HL-60/S4 (cell line): Measurements from ENCODE around the gene HORMAD1.
"Not testable (repeated sequence)": the region's sequence is repeated elsewhere in the genome, so short reads cannot be mapped to it uniquely, and the experiment has no call there.

Source experiments
- in situ Hi-C: fragments of 300-500 bp; cut with MboI; formaldehyde crosslinking; loops from 2 replicates; pipeline ENCODE4 v1.14.3; 2022; ENCODE audit warnings: low sequenced_read_pairs

Gene HORMAD1, protein sequence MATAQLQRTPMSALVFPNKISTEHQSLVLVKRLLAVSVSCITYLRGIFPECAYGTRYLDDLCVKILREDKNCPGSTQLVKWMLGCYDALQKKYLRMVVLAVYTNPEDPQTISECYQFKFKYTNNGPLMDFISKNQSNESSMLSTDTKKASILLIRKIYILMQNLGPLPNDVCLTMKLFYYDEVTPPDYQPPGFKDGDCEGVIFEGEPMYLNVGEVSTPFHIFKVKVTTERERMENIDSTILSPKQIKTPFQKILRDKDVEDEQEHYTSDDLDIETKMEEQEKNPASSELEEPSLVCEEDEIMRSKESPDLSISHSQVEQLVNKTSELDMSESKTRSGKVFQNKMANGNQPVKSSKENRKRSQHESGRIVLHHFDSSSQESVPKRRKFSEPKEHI

DNA sequence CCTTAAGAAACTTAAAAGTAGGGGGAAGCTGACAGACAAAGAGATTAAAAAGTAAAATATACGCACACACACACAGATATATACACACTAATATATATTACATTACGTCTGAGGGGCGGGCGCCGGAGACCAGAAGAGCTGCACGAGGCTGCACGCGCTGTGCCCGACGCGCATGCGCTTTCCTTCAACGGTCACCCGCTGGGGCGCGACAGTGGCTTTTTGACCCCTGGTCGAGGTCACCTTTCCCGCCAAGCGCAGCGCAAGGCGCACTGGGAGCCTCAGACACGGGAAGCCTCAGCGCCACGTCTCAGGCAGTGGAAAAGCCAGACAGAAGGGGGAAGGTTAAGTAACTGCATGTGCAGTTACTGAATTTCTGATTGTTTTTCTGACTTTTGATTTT lies at the start of gene HORMAD1:
HORMAD1 (minus strand) TSS at position 193 of the 400 bp plus-strand sequence. CDS start 1,390 bp downstream, outside the sequence.
- in situ Hi-C loops, result no loop called here

DNA sequence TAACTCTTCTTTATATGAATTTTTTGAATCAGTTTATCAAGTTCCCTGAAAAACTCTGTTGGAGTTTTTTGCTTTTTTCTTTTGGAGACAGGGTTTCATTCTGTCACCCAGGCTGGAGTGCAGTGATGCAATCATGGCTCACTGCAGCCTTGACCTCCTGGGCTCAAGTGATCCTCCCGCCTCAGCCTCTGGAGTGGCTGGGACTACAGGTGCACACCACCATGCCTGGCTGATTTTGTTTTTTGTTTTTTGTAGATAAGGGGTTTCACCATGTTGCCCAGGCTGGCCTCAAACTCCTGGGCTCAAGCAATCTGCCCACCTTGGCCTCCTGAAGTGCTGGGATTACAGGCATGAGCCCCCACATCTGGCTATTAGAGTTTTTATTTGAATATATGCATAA lies 47.0 kb upstream of the HORMAD1 start:
- in situ Hi-C loops, result not testable (repeated sequence)

GRCh38 chr1:150765977-150766301 lies 45.2 kb upstream of the HORMAD1 start:
- in situ Hi-C loops, result not testable (repeated sequence)

- in situ Hi-C loops, result no loop called here
These were observed 44.7 kb upstream of the HORMAD1 start, which contains the start of gene CTSS for GRCh38 chr1:150765296-150765976. CTSS (minus strand) TSS chr1:150765778; CDS start chr1:150764763, 1,015 bp downstream.

- in situ Hi-C loops, result no loop called here
These were observed 44.0 kb upstream of the HORMAD1 start for GRCh38 chr1:150764617-150765101.

- in situ Hi-C loops, result no loop called here
These were observed 42.3 kb upstream of the HORMAD1 start for GRCh38 chr1:150763018-150763417.

- in situ Hi-C loops, result no loop called here
These were observed 41.9 kb upstream of the HORMAD1 start for GRCh38 chr1:150762552-150762951.

GRCh38 chr1:150761801-150762200 lies 41.1 kb upstream of the HORMAD1 start:
- in situ Hi-C loops, result no loop called here

DNA sequence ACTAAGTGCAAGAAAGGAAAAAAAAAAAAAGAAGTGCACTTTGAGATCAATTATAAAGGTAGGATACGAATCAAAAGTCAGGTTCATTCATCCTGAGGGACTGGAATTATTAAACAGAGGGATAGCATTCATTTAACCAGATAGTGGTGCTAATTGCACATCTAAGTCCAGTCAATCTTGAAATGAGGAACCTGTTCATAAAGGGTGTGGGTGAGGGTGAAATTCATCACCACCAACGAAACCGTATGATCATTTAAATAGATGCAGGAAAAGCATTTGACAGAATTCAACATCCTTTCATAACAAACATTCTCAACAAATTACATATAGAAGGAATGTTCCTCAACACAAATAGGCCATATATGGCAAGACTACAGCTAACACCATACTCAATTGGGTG lies 39.3 kb upstream of the HORMAD1 start:
- in situ Hi-C loops, result no loop called here

- in situ Hi-C loops, result no loop called here
These were observed 32.7 kb upstream of the HORMAD1 start for GRCh38 chr1:150753416-150753815.

GRCh38 chr1:150751443-150751842 lies 30.7 kb upstream of the HORMAD1 start:
- in situ Hi-C loops, result no loop called here

DNA sequence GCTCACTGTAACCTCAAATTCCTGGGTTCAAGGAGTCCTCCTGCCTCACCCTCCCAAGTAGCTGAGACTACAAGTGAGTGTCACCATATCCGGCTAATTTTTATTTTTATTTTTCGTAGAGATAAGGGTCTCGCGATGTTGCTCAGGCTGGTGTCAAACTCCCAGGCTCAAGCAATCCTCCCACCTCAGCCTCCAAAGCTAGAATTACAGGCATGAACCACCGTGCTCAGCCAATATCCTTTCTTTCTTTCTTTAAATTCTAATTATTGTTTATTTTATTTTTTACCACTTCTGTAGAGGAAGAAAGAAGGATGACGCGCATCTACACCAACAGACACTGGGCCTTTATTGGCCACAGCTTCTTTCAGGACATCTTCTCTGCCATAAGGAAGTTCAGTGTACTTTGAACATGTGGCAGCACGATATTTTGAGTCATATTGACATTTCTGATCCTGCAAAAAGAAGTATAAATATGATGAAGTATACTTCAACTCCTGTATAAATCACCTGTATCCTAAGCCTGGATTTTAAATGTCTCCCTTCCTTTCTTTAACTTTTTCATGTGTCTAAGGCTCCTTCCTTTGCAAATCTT lies 29.1 kb upstream of the HORMAD1 start:
- in situ Hi-C loops, result no loop called here

GRCh38 chr1:150748878-150749719 lies 28.4 kb upstream of the HORMAD1 start:
- in situ Hi-C loops, result no loop called here

DNA sequence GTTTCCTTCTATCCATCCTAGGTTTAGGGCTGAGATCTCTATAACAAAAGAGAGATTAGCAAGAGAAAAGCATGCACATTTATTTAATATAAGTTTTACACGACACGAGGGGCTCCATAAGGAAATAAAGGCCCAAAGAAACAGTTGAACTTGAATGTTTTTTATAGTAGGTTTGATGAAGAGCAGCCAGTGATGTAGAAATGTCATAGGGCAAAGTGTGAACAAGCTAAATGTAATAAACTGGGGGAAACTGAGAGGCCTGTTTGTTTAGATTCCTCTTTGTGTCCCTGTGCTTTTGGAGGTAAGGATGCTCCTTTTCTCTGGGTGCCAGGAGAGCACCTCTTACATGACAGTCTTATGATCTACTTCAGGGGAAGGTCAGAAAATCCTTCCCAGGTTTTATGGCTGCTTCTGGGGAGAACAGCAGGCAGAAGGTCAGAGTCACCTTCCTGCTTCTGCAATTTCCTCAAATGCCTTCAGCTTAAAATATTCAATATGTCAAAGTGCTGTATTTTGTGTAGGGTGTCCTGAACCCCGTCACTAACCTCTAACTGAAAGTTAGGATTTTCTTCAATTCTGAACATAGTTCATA lies 9.5 kb upstream of the HORMAD1 start:
- in situ Hi-C loops, result no loop called here

GRCh38 chr1:150724336-150724735 lies 3.6 kb upstream of the HORMAD1 start:
- in situ Hi-C loops, result no loop called here

DNA sequence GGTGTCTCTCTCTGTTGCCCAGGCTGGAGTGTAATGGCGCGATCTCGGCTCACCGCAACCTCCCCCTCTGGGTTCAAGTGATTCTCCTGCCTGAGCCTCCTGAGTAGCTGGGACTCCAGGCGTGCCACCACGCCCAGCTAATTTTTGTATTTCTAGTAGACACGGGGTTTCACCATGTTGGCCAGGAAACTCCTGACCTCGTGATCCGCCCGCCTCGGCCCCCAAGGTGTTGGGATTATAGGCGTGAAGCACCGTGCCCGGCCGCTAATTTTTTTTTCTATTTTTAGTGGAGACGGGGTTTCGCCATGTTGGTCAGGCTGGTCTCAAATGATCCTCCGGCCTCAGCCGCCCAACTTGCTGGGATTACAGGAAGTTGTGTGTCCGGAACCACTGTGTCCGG lies 597 bp downstream of the HORMAD1 start:
- in situ Hi-C loops, result no loop called here

- in situ Hi-C loops, result no loop called here
These were observed 2.3 kb downstream of the HORMAD1 start for GRCh38 chr1:150718225-150718891.

GRCh38 chr1:150709031-150709430 lies 11.7 kb downstream of the HORMAD1 start:
- in situ Hi-C loops, result not testable (repeated sequence)

DNA sequence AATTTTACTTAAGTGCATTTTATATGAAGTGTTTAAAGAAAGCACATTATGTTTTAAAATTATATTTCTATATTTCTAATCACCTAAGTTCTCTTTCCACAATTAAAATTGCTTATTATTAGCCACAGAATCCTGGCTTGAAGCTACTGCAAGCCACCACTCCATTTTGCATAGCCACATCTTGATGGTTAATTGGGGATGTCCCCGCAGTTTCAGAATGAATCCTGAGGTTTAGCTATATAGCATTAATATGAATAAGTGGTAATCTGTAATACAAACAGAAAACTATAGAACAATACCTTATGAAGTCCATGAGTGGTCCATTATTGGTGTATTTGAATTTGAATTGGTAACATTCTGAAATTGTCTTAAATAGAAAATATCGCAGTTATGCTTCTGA lies 12.1 kb downstream of the HORMAD1 start:
- in situ Hi-C loops, result no loop called here

DNA sequence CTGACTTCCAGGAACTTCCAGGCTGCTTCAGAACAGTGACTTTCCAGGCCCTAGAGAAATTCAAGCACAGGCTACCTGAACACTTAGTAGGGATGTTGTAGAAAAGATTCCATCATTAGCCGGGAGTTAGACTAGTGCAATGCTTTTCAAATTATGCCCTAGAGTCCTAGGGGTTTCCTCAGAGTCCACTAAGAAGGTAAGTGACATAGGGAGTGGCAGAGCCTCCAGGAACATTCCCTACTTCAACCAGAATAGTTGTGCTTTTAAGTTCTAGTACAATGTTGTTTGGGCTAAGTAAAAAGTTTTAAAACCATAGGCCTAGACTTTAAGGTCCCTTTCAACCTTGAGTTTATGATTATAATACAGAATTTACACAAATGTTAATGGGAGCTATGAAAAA lies 14.6 kb downstream of the HORMAD1 start:
- in situ Hi-C loops, result no loop called here
